ENCODE data around the gene TRMT10A.

TRMT10A gene

GRCh38 chr4:99518601-99519295 lies 45.1 kb downstream of the TRMT10A start:
- Mint-ChIP-seq H3K27ac (no peak overlapping the region), H3K36me3 (ENCODE audit: low read depth) (no peaks in the 10 kb centered on the region), H3K9me3 (no peaks in the 10 kb centered on the region), H3K4me3 (no peak overlapping the region), H3K4me1 (ENCODE audit: low read depth) (no peaks in the 10 kb centered on the region), H3K27me3 (ENCODE audit: low read depth) (no peaks in the 10 kb centered on the region)

- Mint-ChIP-seq H3K4me3 (no peak within 1 kb of the TSS), H3K9me3 (peaks cover 14% of the 10 kb centered on the region), H3K36me3 (ENCODE audit: low read depth) (peaks cover 6% of the 10 kb centered on the region), H3K27me3 (ENCODE audit: low read depth) (no peaks in the 10 kb centered on the region), H3K4me1 (ENCODE audit: low read depth) (peaks cover 24% of the 10 kb centered on the region), H3K27ac (no peak within 1 kb of the TSS)
These were observed 53.1 kb downstream of the TRMT10A start, which contains the start of gene C4orf17 for GRCh38 chr4:99510721-99511120. Gene C4orf17, plus strand, starts transcription at chr4:99511021. Its CDS starts 2,061 bp downstream, at chr4:99513082.

- Mint-ChIP-seq H3K4me3 (peak overlapping the region; percentile 14), H3K9me3 (peaks cover 16% of the 10 kb centered on the region), H3K27me3 (ENCODE audit: low read depth) (no peaks in the 10 kb centered on the region), H3K4me1 (ENCODE audit: low read depth) (peaks cover 34% of the 10 kb centered on the region), H3K27ac (peak overlapping the region; percentile 87), H3K36me3 (ENCODE audit: low read depth) (peaks cover 6% of the 10 kb centered on the region)
These were observed 56.1 kb downstream of the TRMT10A start for GRCh38 chr4:99507762-99508161.

- Mint-ChIP-seq H3K27me3 (ENCODE audit: low read depth) (no peaks in the 10 kb centered on the region), H3K4me3 (peak overlapping the region; percentile 52), H3K4me1 (ENCODE audit: low read depth) (peaks cover 34% of the 10 kb centered on the region), H3K36me3 (ENCODE audit: low read depth) (peaks cover 6% of the 10 kb centered on the region), H3K9me3 (peaks cover 16% of the 10 kb centered on the region), H3K27ac (peak overlapping the region; percentile 87)
These were observed 56.5 kb downstream of the TRMT10A start for GRCh38 chr4:99507349-99507748.

GRCh38 chr4:99506781-99507180 lies 57.1 kb downstream of the TRMT10A start:
- peaks cover 34% of the 10 kb centered on the region for H3K4me1 Mint-ChIP-seq (ENCODE audit: low read depth)
- peaks cover 6% of the 10 kb centered on the region for H3K36me3 Mint-ChIP-seq (ENCODE audit: low read depth)
- peak overlapping the region; percentile 87 for H3K27ac Mint-ChIP-seq
- peaks cover 3% of the 10 kb centered on the region for H3K27me3 Mint-ChIP-seq (ENCODE audit: low read depth)
- H3K4me3 Mint-ChIP-seq, result peak overlapping the region; percentile 52
- H3K9me3 Mint-ChIP-seq, result peaks cover 16% of the 10 kb centered on the region

- H3K9me3 Mint-ChIP-seq, result peaks cover 16% of the 10 kb centered on the region
- H3K4me3 Mint-ChIP-seq, result no peak overlapping the region
- H3K27ac Mint-ChIP-seq, result no peak overlapping the region
- H3K27me3 Mint-ChIP-seq (ENCODE audit: low read depth), result peaks cover 3% of the 10 kb centered on the region
- H3K36me3 Mint-ChIP-seq (ENCODE audit: low read depth), result peaks cover 6% of the 10 kb centered on the region
- peaks cover 34% of the 10 kb centered on the region for H3K4me1 Mint-ChIP-seq (ENCODE audit: low read depth)
These were observed 58.9 kb downstream of the TRMT10A start for GRCh38 chr4:99504804-99505502.

Measured in T-helper 1 cell treated with Interleukin-12 subunit alpha and Interleukin-12 subunit beta and Interleukin-4 antibody, amounts not matched to agents 30 μg/mL and 1 μg/mL, for 36 hours (primary cell).